GM12801 (cell line): ENCODE results near the gene ANKRD40.

ENCODE experiments used
- CTCF ChIP-seq: IDR thresholded peaks from one replicate; pipeline ENCODE4 v1.5.1; 2011; ENCODE audit warnings: control low read depth; ENCODE audit not compliant: insufficient read length; ENCODE audit errors: extremely low read depth

ANKRD40 gene

GRCh38 chr17:50656509-50656908 lies 51.2 kb downstream of the ANKRD40 start:
- TF ChIP-seq CTCF: no peak

- no peak for TF ChIP-seq CTCF
These were observed 54.0 kb downstream of the ANKRD40 start for GRCh38 chr17:50653738-50654137.

- TF ChIP-seq CTCF: no peak
These were observed 56.1 kb downstream of the ANKRD40 start for GRCh38 chr17:50651661-50652060.

- no peak for TF ChIP-seq CTCF
These were observed 58.4 kb downstream of the ANKRD40 start for GRCh38 chr17:50649042-50649908.

- TF ChIP-seq CTCF: no peak
These were observed 60.5 kb downstream of the ANKRD40 start for GRCh38 chr17:50647187-50647586.

GRCh38 chr17:50645748-50646682 lies 61.7 kb downstream of the ANKRD40 start:
- TF ChIP-seq CTCF: no peak
